ACC112 (cell line): ENCODE results near the gene CREG2.
"Not testable (repeated sequence)": the region's sequence is repeated elsewhere in the genome, so short reads cannot be mapped to it uniquely, and the experiment has no call there.

ENCODE experiments used
- H2AFZ ChIP-seq: fragments of 200-600 bp; sonication (generic); one replicate; pipeline ENCODE4 v1.6.0; 2017; ENCODE audit warnings: antibody characterized with exemption, low read length; ENCODE audit not compliant: unreplicated experiment
- H3K27ac ChIP-seq: fragments of 200-600 bp; sonication (generic); 2 replicates; pipeline ENCODE4 v1.5.1; 2014; ENCODE audit warnings: low read depth, mild to moderate bottlenecking, antibody characterized with exemption, low read length, moderate library complexity
- H3K27me3 ChIP-seq: fragments of 200-600 bp; sonication (generic); 2 replicates; pipeline ENCODE4 v1.6.1; 2014; ENCODE audit warnings: mild to moderate bottlenecking, antibody characterized with exemption, low read length, moderate library complexity, mixed read lengths; ENCODE audit not compliant: insufficient read depth
- H3K36me3 ChIP-seq: fragments of 200-600 bp; sonication (generic); 2 replicates; pipeline ENCODE4 v1.6.1; 2016; ENCODE audit warnings: mild to moderate bottlenecking, antibody characterized with exemption, low read length, moderate library complexity, mixed read lengths; ENCODE audit not compliant: insufficient read depth
- H3K4me1 ChIP-seq: fragments of 200-600 bp; sonication (generic); one replicate; pipeline ENCODE4 v1.6.1; 2016; ENCODE audit warnings: low read length, mixed read lengths; ENCODE audit not compliant: insufficient read depth, unreplicated experiment, control insufficient read depth
- H3K4me3 ChIP-seq: fragments of 200-600 bp; sonication (generic); 2 replicates; pipeline ENCODE4 v1.5.1; 2014; ENCODE audit warnings: mild to moderate bottlenecking, low read depth, low read length
- H3K79me2 ChIP-seq: fragments of 200-600 bp; sonication (generic); one replicate; pipeline ENCODE4 v1.6.0; 2016; ENCODE audit warnings: low read length; ENCODE audit not compliant: control insufficient read depth, unreplicated experiment, insufficient read depth

Gene CREG2

GRCh38 chr2:101359410-101359954, 27.8 kb downstream of the CREG2 start:
- Histone ChIP-seq H3K27me3 (peaks cover 20% of the 10 kb centered on the region), H3K79me2 (no peaks in the 10 kb centered on the region), H2AFZ (no peak overlapping the region), H3K36me3 (no peaks in the 10 kb centered on the region), H3K27ac (no peak overlapping the region), H3K4me3 (no peak overlapping the region), H3K4me1 (peaks cover 15% of the 10 kb centered on the region)

DNA sequence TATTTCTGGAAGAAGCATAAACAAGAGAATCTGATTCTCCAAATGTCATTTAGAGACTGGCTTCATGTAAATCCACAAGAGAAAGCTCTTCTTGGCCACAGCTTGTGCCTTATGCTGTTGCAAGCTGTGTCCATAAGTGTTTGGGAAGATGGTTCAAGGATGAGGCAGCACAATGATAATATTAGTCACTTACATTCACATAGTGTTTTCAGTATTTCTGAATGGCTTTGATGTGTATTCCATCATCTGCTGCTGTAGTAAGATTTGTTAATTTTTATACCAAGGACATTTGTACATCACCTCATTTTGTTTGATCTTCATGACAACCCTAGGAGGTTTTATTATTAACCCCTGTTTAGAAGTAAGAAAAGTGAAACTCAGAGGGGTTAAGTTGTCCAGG, 29.9 kb downstream of the CREG2 start:
- Histone ChIP-seq H3K27ac (no peak overlapping the region), H3K79me2 (no peaks in the 10 kb centered on the region), H2AFZ (no peak overlapping the region), H3K4me1 (peaks cover 15% of the 10 kb centered on the region), H3K36me3 (no peaks in the 10 kb centered on the region), H3K27me3 (0 out of 2 replicates have a peak, but pooled peaks cover 6% of the 10 kb centered on the region), H3K4me3 (no peak overlapping the region)

DNA sequence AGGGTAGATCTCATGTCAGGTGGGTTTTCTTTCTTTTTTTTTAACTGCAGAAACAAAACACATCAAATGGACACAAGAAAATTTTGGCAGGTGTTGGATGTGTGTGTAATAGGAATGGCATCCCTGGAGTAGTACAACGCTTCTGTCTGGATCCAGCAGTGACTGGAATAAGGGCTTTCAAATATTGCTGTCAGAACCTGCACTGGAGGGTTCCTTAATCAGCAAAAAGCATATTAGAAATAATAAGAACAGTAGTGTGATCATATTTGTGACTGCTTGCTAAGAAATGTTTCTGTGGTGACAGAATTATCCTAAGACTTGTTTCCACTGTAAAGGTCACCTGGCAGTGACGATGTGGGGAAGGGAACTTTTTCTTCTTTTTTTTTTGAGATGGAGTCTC, 30.8 kb downstream of the CREG2 start:
- H3K27ac ChIP-seq: no peak overlapping the region
- no peak overlapping the region for H3K4me3 ChIP-seq
- no peak overlapping the region for H2AFZ ChIP-seq
- H3K27me3 ChIP-seq: 0 out of 2 replicates have a peak, but pooled peaks cover under 1% of the 10 kb centered on the region
- H3K79me2 ChIP-seq: no peaks in the 10 kb centered on the region
- H3K36me3 ChIP-seq: no peaks in the 10 kb centered on the region
- H3K4me1 ChIP-seq: peaks cover 15% of the 10 kb centered on the region

DNA sequence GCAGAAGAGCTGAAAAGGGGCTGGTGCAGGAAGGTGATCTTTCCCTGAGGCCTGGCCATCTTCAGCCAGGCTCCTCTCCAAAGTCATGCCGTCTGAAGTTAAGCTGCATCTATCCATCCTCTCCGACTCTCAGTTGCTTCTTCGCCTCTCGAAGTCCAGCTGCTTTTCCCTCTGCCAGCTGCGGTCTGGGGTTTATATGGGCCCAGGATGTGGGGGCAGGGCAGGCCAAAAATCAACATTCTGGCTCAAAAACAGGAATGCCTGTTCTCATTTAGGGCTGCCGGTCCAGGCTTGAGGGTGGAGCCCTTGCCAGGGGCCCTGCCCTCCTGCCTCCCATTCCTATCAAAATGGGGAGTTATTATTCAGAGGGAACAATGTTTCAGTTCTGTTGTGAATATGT, 31.2 kb downstream of the CREG2 start:
- Histone ChIP-seq H3K4me3 (no peak overlapping the region), H2AFZ (no peak overlapping the region), H3K27me3 (no peaks in the 10 kb centered on the region), H3K79me2 (no peaks in the 10 kb centered on the region), H3K36me3 (no peaks in the 10 kb centered on the region), H3K27ac (no peak overlapping the region), H3K4me1 (peaks cover 15% of the 10 kb centered on the region)

DNA sequence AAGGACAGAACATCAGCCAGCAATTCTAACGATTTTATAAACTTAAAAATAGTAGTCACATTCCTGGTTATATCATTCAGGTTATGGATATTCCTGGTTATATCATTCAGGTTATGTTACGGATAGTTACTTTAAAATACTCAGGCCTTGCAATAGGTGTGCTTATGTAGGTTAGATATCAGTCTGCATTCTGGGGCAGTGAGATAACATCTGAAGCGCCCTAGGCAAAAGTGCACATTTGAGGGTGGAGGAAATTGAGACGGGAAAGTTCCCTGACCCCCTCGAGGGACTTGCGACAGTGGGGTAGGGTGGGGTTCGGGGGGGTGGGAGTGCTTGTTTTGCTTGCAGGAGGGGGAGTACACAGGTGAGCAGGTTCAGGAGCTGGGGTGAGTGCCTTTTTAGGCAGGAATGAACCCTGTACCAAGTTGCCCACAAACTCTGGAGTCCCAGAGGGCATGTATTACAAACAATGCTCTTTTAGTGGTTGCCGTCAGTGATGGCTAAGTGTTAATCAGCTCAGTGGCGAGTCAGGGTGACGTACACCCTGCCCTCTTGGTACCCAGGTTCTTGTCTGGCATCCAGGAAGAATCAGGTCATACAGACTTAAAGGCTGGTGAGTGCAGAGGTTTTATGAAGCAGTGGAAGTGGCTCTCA, 31.8 kb downstream of the CREG2 start:
- no peak overlapping the region for H3K4me3 ChIP-seq
- H2AFZ ChIP-seq: no peak overlapping the region
- H3K27ac ChIP-seq: no peak overlapping the region
- H3K79me2 ChIP-seq: no peaks in the 10 kb centered on the region
- H3K36me3 ChIP-seq: no peaks in the 10 kb centered on the region
- peaks cover 15% of the 10 kb centered on the region for H3K4me1 ChIP-seq
- no peaks in the 10 kb centered on the region for H3K27me3 ChIP-seq

GRCh38 chr2:101354420-101355311, 32.6 kb downstream of the CREG2 start:
- H3K4me3 ChIP-seq: no peak overlapping the region
- H2AFZ ChIP-seq: no peak overlapping the region
- no peaks in the 10 kb centered on the region for H3K36me3 ChIP-seq
- no peaks in the 10 kb centered on the region for H3K79me2 ChIP-seq
- H3K27ac ChIP-seq: no peak overlapping the region
- no peaks in the 10 kb centered on the region for H3K27me3 ChIP-seq
- H3K4me1 ChIP-seq: peaks cover 15% of the 10 kb centered on the region

DNA sequence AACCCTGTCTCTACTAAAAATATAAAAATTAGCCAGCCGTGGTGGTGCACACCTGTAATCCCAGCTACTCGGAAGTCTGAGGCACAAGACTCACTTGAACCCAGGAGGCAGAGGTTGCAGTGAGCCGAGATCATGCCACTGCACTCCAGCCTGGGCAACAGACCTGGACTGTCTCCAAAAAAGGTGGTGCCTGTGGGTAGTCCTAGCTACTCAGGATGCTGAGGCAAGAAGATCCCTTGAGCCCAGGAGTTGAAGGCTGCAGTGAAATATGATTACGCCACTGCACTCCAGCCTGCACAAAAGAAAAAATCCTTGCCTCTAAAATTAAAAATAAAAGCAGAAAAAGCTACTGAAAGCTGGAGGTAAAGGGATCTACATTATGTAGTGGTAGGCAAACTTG, 34.7 kb downstream of the CREG2 start:
- H3K4me3 ChIP-seq: not testable (repeated sequence)
- peaks cover 15% of the 10 kb centered on the region for H3K4me1 ChIP-seq

GRCh38 chr2:101351207-101351606, 36.1 kb downstream of the CREG2 start:
- Histone ChIP-seq H3K36me3 (no peaks in the 10 kb centered on the region), H3K4me1 (peaks cover 3% of the 10 kb centered on the region), H3K27me3 (no peaks in the 10 kb centered on the region), H2AFZ (no peak overlapping the region), H3K79me2 (no peaks in the 10 kb centered on the region), H3K27ac (no peak overlapping the region), H3K4me3 (no peak overlapping the region)

More for the DNA sequence above, 34.7 kb downstream of the CREG2 start:
- not testable (repeated sequence) for H3K27me3 ChIP-seq, H3K36me3 ChIP-seq, H3K79me2 ChIP-seq, H2AFZ ChIP-seq, H3K27ac ChIP-seq

DNA sequence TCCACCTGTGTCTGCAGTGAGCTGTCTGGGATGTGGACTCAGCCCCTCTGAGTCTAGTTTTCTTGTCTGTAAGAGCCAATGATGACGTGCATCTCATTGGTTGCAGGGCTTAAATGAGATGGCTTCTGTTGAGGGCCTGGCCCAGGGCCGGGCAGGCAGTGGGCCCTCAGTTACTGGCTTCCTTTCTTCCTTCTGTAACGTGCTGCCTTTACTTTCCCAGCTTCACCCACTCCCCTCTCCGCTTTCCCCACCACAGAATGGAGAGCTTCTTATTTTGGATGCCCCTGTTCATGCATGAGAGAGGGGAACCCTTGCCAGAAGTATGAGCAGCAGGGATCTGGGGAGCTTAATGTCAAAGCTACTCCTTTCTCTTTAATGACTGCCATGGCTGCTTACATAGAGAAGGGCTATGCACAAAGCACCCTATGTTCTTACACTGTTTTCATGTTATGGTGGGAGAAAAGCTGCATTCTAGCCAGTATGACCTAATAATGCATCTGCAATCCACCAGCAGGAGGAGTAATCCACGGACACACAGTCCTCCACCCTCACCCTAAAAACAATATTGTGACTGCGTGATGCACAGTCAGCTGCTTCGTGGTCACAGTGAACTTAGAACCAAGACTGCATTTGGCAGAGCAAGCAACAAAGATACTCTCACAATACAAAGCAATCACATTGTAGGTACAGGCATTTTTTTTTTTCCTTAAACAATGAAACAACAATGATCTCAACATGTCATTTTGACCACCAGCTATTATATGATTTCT, 37.2 kb downstream of the CREG2 start:
- Histone ChIP-seq H3K27me3 (no peaks in the 10 kb centered on the region), H2AFZ (no peak overlapping the region), H3K36me3 (no peaks in the 10 kb centered on the region), H3K4me3 (no peak overlapping the region), H3K4me1 (no peaks in the 10 kb centered on the region), H3K27ac (no peak overlapping the region), H3K79me2 (no peaks in the 10 kb centered on the region)

DNA sequence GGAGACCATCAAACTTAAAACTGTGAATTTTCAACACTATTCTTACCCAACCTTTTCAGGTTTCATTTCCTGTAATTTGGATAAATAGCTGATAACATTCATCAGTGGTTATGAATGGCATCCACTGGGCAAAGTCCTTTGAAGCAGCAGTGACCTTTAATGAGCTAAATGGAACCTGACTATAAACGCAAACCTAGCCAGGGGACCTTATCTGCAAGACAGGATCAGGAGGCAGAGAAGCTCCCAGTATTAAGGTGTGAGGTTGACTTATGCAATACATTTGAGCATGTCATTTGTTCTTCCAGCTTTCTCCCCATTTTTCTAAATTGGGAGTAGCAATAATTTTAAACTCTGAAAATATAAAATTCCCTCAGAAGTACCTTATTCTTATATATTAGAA, 38.4 kb downstream of the CREG2 start:
- no peaks in the 10 kb centered on the region for H3K79me2 ChIP-seq
- H3K36me3 ChIP-seq: no peaks in the 10 kb centered on the region
- no peaks in the 10 kb centered on the region for H3K4me1 ChIP-seq
- no peak overlapping the region for H3K4me3 ChIP-seq
- no peaks in the 10 kb centered on the region for H3K27me3 ChIP-seq
- H3K27ac ChIP-seq: no peak overlapping the region
- no peak overlapping the region for H2AFZ ChIP-seq
